Ovary (tissue), 10 donors: ENCODE data around the gene KLRF2. TPM values are rescaled to one million over a fixed set of nuclear protein-coding genes. Genes with fewer than 3 reads are reported as not detected.

Experiments used
- DNase-seq, 5 donors: peaks; one replicate each; pipeline ENCODE4 v3.0.0-alpha.2; 2019 to 2020
- H3K27ac ChIP-seq, 2 donors: fragments of 200-600 bp; one replicate each; pipeline versions ENCODE4 v1.5.1 to v1.8.0; 2019 to 2022
- H3K27me3 ChIP-seq: fragments of 200-600 bp; one replicate; pipeline ENCODE4 v1.8.0; 2022
- H3K36me3 ChIP-seq: fragments of 200-600 bp; sonication (generic); one replicate; pipeline ENCODE4 v1.5.1; 2019
- H3K4me1 ChIP-seq: one replicate; pipeline ENCODE4 v1.8.1; 2013; ENCODE audit warnings: mild to moderate bottlenecking, moderate library complexity; ENCODE audit not compliant: insufficient read depth
- H3K4me3 ChIP-seq: fragments of 200-600 bp; sonication (generic); one replicate; pipeline ENCODE4 v1.5.1; 2017
- H3K9me3 ChIP-seq, 2 donors: fragments of 200-600 bp in 1 of 2; sonication (generic) in 1 of 2; one replicate each; pipeline versions ENCODE4 v1.5.1 to v1.8.1; 2013 to 2019; ENCODE audit warnings: mild to moderate bottlenecking in 1 of 2, moderate library complexity in 1 of 2
- CTCF ChIP-seq, 3 donors: fragments of 450-650 bp in 2 of 3; fragments of 200-600 bp in 1 of 3; IDR thresholded peaks; one replicate each; pipeline versions ENCODE4 v1.5.1 to v1.8.0; 2016 to 2022; ENCODE audit warnings: antibody characterized with exemption in 3 of 3, mild to moderate bottlenecking in 1 of 3
- EP300 ChIP-seq: sonication (generic); formaldehyde crosslinking; IDR thresholded peaks from one replicate; pipeline ENCODE4 v1.6.1; 2017; ENCODE audit warnings: antibody characterized with exemption
- POLR2A ChIP-seq: fragments of 450-650 bp; IDR thresholded peaks from one replicate; pipeline ENCODE4 v1.6.1; 2017; ENCODE audit warnings: antibody characterized with exemption, mild to moderate bottlenecking, moderate library complexity
- WGBS, 3 donors: extraction: QIAGEN DNeasy Blood & Tissue Kit in 1 of 3; methylation state at CpG; one replicate each; pipeline versions ENCODE4 v1.1.5 to v1.1.7; 2013 to 2017; 5-methylcytosine and 5-hydroxymethylcytosine counted together
- intact Hi-C, 4 donors: fragments of 100-400 bp; cut with DNase I; formaldehyde crosslinking; loops; one replicate each; pipeline versions ENCODE4 v1.11.0 to v1.15.1; 2022 to 2023
- long read RNA-seq, 3 donors: library from polyadenylated mRNA in 2 of 3; unstranded in 2 of 3; transcript quantifications; one replicate each; pipeline ENCODE4 v2.0.0 and lab custom pipeline, GENCODE V29; 2021 to 2026
- polyA plus RNA-seq, 2 donors: library from polyadenylated mRNA; stranded (reverse); fragments of 200-250 nt in 1 of 2; fragments of 350-450 nt in 1 of 2; fragmentation: Illumina TruSeq in 1 of 2; extraction: RNeasy Lipid Tissue Mini Kit (QIAGEN cat#74804) in 1 of 2; gene quantifications; one replicate each; pipeline ENCODE4 v1.2.3, GENCODE V29; 2013 to 2014
- total RNA-seq, 7 donors: library from RNA; depleted of rRNA in 2 of 7; stranded (reverse); fragments of >200 nt in 2 of 7; fragmentation: NEBNext Ultra II Directional in 3 of 7; extraction: Animal tissue kit (Norgen Biotek cat#: 25700) in 3 of 7; gene quantifications; one replicate each; pipeline versions ENCODE4 v1.1.0 to v1.2.4, GENCODE V29; 2016 to 2023
- donor health status: DM: no; HTN: no; CAD: no; lungs with moderate emphysema.
- donor health status: DM: no; HTN: no; CAD: no.
- donor health status: Bipolar disorder and iron deficiency.
- donor health status: DM: yes; HTN: yes; CAD: no.
- donor health status: DM: no; HTN: no; CAD: no.
- donor health status: DM: yes; HTN: yes; CAD: no.

Gene KLRF2
- total RNA-seq = not detected
- not detected for polyA plus RNA-seq
- long read RNA-seq, donor 1 = 0 reads
- long read RNA-seq, donor 2 = 0 reads
- long read RNA-seq, donor 3 = 0 reads

DNA sequence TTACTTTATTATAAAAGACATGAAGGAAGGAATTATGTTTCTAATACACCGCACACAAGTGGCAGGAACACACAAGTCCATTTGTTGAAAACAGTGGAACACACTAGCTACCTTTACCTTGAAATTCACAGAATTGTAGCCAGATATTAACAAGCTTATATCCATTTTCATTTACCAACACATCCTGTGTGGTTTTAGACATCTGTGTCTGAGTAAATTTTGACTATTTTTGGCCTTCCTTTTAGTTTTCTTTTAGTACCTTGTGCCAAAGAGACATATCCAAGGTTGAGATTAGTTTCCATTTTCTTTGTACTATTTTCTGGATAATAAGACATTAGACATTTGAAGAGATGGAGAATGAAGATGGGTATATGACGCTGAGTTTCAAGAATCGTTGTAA, at the start of gene KLRF2:
Gene KLRF2, plus strand, starts transcription at position 244 of the 400 bp plus-strand sequence. Its CDS starts 107 bp downstream, at position 351.
- Histone ChIP-seq H3K27me3 (no peaks in the 10 kb centered on the region), H3K36me3 (no peaks in the 10 kb centered on the region), H3K4me3 (no peak within 1 kb of the TSS), H3K27ac (no peak within 1 kb of the TSS), H3K4me1 (no peaks in the 10 kb centered on the region), H3K9me3 (no peaks in the 10 kb centered on the region)
- 94 to 96% (median 96%) methylated on average over 3 of the region's 3 CpGs for WGBS, 3 donors
- TF ChIP-seq CTCF (IDR thresholded peaks at IDR 0.05) = no peak
- TF ChIP-seq POLR2A = no peak
- TF ChIP-seq EP300 = no peak
- intact Hi-C loops = no loop called here
- DNase-seq = no peak

- Histone ChIP-seq H3K27ac (no peak overlapping the region), H3K4me3 (no peak overlapping the region), H3K36me3 (no peaks in the 10 kb centered on the region), H3K4me1 (no peaks in the 10 kb centered on the region), H3K9me3 (no peaks in the 10 kb centered on the region), H3K27me3 (no peaks in the 10 kb centered on the region)
- 63 to 65% (median 63%) methylated on average over 3 of the region's 3 CpGs for WGBS, 3 donors
- no peak for TF ChIP-seq EP300
- TF ChIP-seq POLR2A = no peak
- TF ChIP-seq CTCF (IDR thresholded peaks at IDR 0.05) = no peak
- no peak for DNase-seq
- intact Hi-C loops = no loop called here
Measured at GRCh38 chr12:9831720-9832119, 49.6 kb upstream of the KLRF2 start.

DNA sequence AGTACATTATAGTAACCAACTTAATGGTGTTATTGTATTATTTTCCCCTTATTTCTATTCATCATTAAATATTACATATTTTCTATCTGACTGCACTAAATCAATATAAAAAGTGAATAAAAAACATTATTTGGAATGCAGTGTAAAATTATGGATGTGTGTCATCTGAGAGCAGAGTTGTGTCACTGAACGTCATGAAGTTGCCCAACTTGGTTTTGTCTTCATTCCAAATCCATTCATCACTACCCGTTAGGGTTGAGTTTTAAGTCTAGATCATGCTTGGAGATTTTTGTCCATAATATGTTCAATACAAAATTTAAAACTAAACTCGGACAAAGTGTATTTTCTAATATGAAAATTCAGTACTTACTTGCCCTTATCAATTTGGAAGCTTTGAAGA, 37.9 kb upstream of the KLRF2 start:
- Histone ChIP-seq H3K36me3 (no peaks in the 10 kb centered on the region), H3K4me3 (no peak overlapping the region), H3K4me1 (no peaks in the 10 kb centered on the region), H3K9me3 (no peaks in the 10 kb centered on the region), H3K27me3 (no peaks in the 10 kb centered on the region), H3K27ac (no peak overlapping the region)
- 72 to 78% (median 74%) methylated on average over 3 of the region's 3 CpGs for WGBS, 3 donors
- intact Hi-C loops = no loop called here
- no peak for TF ChIP-seq CTCF (IDR thresholded peaks at IDR 0.05)
- TF ChIP-seq EP300 = no peak
- no peak for TF ChIP-seq POLR2A
- no peak for DNase-seq

GRCh38 chr12:9848899-9849298, 32.4 kb upstream of the KLRF2 start:
- no peak for DNase-seq
- intact Hi-C loops = no loop called here
- Histone ChIP-seq H3K4me1 (no peaks in the 10 kb centered on the region), H3K9me3 (no peaks in the 10 kb centered on the region), H3K27me3 (no peaks in the 10 kb centered on the region), H3K36me3 (no peaks in the 10 kb centered on the region), H3K27ac (no peak overlapping the region), H3K4me3 (no peak overlapping the region)
- no peak for TF ChIP-seq POLR2A
- TF ChIP-seq EP300 = no peak
- TF ChIP-seq CTCF (IDR thresholded peaks at IDR 0.05) = no peak
- WGBS, 3 donors = 66 to 78% (median 74%) methylated on average over 5 of the region's 5 CpGs
